Right hindlimb (tissue), 1 donor: ENCODE data around the gene RNF169.

Experiments used
- DNase-seq: peaks from one replicate; pipeline ENCODE4 v3.0.0-alpha.2; 2018

Gene RNF169

GRCh38 chr11:74769055-74769707, 20.5 kb downstream of the RNF169 start:
- DNase-seq, result no peak

- no peak for DNase-seq
Measured at GRCh38 chr11:74770456-74770855, 21.8 kb downstream of the RNF169 start.

GRCh38 chr11:74771139-74771538, 22.5 kb downstream of the RNF169 start:
- no peak for DNase-seq

GRCh38 chr11:74773476-74773875, 24.8 kb downstream of the RNF169 start:
- no peak for DNase-seq

- no peak for DNase-seq
Measured at GRCh38 chr11:74775762-74776161, 27.1 kb downstream of the RNF169 start.

- no peak for DNase-seq
Measured at GRCh38 chr11:74776546-74776945, 27.9 kb downstream of the RNF169 start.

GRCh38 chr11:74777038-74777437, 28.4 kb downstream of the RNF169 start:
- no peak for DNase-seq

- DNase-seq, result no peak
Measured at GRCh38 chr11:74777877-74778276, 29.2 kb downstream of the RNF169 start.

- no peak for DNase-seq
Measured at GRCh38 chr11:74778581-74778980, 29.9 kb downstream of the RNF169 start.

- DNase-seq, result no peak
Measured at GRCh38 chr11:74780248-74781005, 31.8 kb downstream of the RNF169 start.

- DNase-seq, result no peak
Measured at GRCh38 chr11:74783241-74783871, 34.7 kb downstream of the RNF169 start.

- no peak for DNase-seq
Measured at GRCh38 chr11:74784234-74784633, 35.6 kb downstream of the RNF169 start.

GRCh38 chr11:74784726-74785125, 36.1 kb downstream of the RNF169 start:
- no peak for DNase-seq

GRCh38 chr11:74786574-74786973, 37.9 kb downstream of the RNF169 start:
- DNase-seq, result no peak

- no peak for DNase-seq
Measured at GRCh38 chr11:74791333-74792100, 42.9 kb downstream of the RNF169 start.

GRCh38 chr11:74806267-74806666, 57.6 kb downstream of the RNF169 start:
- DNase-seq, result no peak

- no peak for DNase-seq
Measured at GRCh38 chr11:74809801-74810200, 61.2 kb downstream of the RNF169 start.

GRCh38 chr11:74815966-74816365, 67.3 kb downstream of the RNF169 start:
- DNase-seq, result no peak

GRCh38 chr11:74816664-74817063, 68.0 kb downstream of the RNF169 start:
- DNase-seq, result no peak

- no peak for DNase-seq
Measured at GRCh38 chr11:74818283-74818946, 69.8 kb downstream of the RNF169 start.

GRCh38 chr11:74819400-74819799, 70.8 kb downstream of the RNF169 start:
- DNase-seq, result no peak

- no peak for DNase-seq
Measured at GRCh38 chr11:74820763-74821162, 72.1 kb downstream of the RNF169 start.

- no peak for DNase-seq
Measured at GRCh38 chr11:74822170-74822569, 73.5 kb downstream of the RNF169 start.
